ENCODE results near the gene KIF26B.

DNA sequence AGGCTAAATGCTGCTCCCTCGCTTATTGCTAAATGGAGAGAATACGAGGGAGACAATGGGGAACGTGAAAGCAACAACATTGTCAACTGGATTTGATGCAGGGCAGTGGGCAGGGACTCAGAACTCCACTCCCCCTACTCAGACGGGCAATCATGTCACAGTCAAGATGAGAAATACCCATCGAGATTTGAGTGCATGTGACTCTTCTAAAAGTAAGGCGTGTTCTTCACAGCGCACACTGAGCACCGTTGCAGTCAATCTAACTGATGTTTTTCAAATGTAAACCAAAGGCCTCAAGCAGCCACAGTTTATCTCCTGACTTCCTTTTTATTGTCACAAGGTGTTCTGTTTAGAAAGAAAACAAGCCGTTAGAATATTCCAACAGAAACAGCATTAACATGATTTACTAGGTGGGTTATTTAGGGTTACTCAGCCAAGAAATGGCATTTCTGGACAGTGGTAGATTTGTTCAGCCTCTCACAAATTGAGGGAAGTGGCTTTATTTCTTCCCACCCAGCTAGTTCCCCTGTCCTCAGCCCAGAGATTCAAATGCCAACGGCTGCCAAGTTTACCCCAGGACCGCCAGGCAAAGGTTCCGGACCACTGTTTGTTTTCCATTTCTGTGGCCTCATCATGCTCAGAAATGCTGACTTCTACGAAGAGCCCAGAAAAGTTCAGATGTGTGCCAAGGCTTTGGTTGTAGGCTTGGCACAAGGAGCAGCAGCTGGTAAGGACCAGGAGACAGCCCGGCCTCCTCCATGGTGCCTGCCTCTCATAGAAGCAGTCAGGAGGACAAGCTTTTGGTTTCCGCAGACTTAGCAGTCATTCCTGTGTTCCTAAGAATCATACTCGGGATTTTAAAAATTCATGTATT is 171.4 kb downstream of the KIF26B start:
- TF ChIP-seq, protein P1, sequence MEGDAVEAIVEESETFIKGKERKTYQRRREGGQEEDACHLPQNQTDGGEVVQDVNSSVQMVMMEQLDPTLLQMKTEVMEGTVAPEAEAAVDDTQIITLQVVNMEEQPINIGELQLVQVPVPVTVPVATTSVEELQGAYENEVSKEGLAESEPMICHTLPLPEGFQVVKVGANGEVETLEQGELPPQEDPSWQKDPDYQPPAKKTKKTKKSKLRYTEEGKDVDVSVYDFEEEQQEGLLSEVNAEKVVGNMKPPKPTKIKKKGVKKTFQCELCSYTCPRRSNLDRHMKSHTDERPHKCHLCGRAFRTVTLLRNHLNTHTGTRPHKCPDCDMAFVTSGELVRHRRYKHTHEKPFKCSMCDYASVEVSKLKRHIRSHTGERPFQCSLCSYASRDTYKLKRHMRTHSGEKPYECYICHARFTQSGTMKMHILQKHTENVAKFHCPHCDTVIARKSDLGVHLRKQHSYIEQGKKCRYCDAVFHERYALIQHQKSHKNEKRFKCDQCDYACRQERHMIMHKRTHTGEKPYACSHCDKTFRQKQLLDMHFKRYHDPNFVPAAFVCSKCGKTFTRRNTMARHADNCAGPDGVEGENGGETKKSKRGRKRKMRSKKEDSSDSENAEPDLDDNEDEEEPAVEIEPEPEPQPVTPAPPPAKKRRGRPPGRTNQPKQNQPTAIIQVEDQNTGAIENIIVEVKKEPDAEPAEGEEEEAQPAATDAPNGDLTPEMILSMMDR (optimal IDR thresholded peaks at IDR 0.05 in 1 of 3, IDR thresholded peaks at IDR 0.05 in 1 of 3, conservative IDR thresholded peaks at IDR 0.05 in 1 of 3; ENCODE audit: extremely low read depth in 1 of 3, insufficient read depth in 2 of 3, low read length in 3 of 3) = no peak
- TF ChIP-seq EZH2 (IDR thresholded peaks at IDR 0.05; ENCODE audit: low read length) = no peak
